ENCODE results near the gene CREBRF.

- TF ChIP-seq CTCF (conservative IDR thresholded peaks at IDR 0.05; ENCODE audit: low read depth, low read length) (no peak), POLR2A (IDR thresholded peaks at IDR 0.05; ENCODE audit: low read depth, low read length) (no peak), MAZ (IDR thresholded peaks at IDR 0.05; ENCODE audit: borderline replicate concordance, low read depth, low read length) (no peak), RAD21 (IDR thresholded peaks at IDR 0.05; ENCODE audit: low read length) (no peak), ELK1 (IDR thresholded peaks at IDR 0.05; ENCODE audit: borderline replicate concordance, low read depth, low read length) (no peak), SMC3 (IDR thresholded peaks at IDR 0.05; ENCODE audit: low read depth, low read length) (no peak), RCOR1 (IDR thresholded peaks at IDR 0.05; ENCODE audit: insufficient replicate concordance, low read length) (no peak), BHLHE40 (IDR thresholded peaks at IDR 0.05; ENCODE audit: low read depth, low read length) (no peak), RFX5 (IDR thresholded peaks at IDR 0.05; ENCODE audit: low read depth, low read length) (no peak), CHD1 (IDR thresholded peaks at IDR 0.05; ENCODE audit: low read depth, low read length) (no peak), MAFK (IDR thresholded peaks at IDR 0.05; ENCODE audit: low read depth, low read length) (no peak), FOS (IDR thresholded peaks at IDR 0.05; ENCODE audit: low read depth, low read length) (no peak)
Observed at GRCh38 chr5:173028811-173029327, 27.3 kb upstream of the CREBRF start.

All from IMR-90 (cell line).